ENCODE measurements around the gene SLC30A2. TPM values are rescaled to one million over a fixed set of nuclear protein-coding genes. Genes with fewer than 3 reads are reported as not detected.
A peak's percentile ranks its signal among the peaks of the same experiment; 100 is the strongest.

Gene SLC30A2
- total and polyA plus RNA-seq, 2 of the 13 experiments (the other 11 are each of a cell fraction or from before 2014, with no cell fraction given): not detected

- TF ChIP-seq TCF12 (IDR thresholded peaks at IDR 0.05) (no peak), TCF12 (CRISPR knock-in tag; IDR thresholded peaks at IDR 0.05) (no peak), ZNF513 (CRISPR knock-in tag; conservative IDR thresholded peaks at IDR 0.05) (no peak), ZNF558 (CRISPR knock-in tag; IDR thresholded peaks at IDR 0.05; ENCODE audit: borderline replicate concordance) (peak; percentile 37; the same call in 1 of the 2 replicates), FOXP1 (IDR thresholded peaks at IDR 0.05) (no peak), FOXP1 (CRISPR knock-in tag; IDR thresholded peaks at IDR 0.05) (no peak), ZSCAN20 (CRISPR knock-in tag; IDR thresholded peaks at IDR 0.05; ENCODE audit: borderline replicate concordance) (no peak), ZNF142 (CRISPR knock-in tag; IDR thresholded peaks at IDR 0.05) (no peak), PHF20 (CRISPR knock-in tag; IDR thresholded peaks at IDR 0.05) (no peak; the same call in 1 of the 2 replicates), ZNF883 (CRISPR knock-in tag; IDR thresholded peaks at IDR 0.05; ENCODE audit: not compliant biosample characterization) (no peak), PAF1 (CRISPR knock-in tag; IDR thresholded peaks at IDR 0.05) (no peak), RXRB (CRISPR knock-in tag; IDR thresholded peaks at IDR 0.05; ENCODE audit: borderline replicate concordance) (no peak), MAF1 (CRISPR knock-in tag; IDR thresholded peaks at IDR 0.05; ENCODE audit: borderline replicate concordance) (no peak), SAP130 (CRISPR knock-in tag; IDR thresholded peaks at IDR 0.05; ENCODE audit: low read depth) (no peak; the same call in 1 of the 2 replicates), RFXAP (CRISPR knock-in tag; IDR thresholded peaks at IDR 0.05; ENCODE audit: borderline replicate concordance) (no peak)
- TF ChIP-seq, protein P1, sequence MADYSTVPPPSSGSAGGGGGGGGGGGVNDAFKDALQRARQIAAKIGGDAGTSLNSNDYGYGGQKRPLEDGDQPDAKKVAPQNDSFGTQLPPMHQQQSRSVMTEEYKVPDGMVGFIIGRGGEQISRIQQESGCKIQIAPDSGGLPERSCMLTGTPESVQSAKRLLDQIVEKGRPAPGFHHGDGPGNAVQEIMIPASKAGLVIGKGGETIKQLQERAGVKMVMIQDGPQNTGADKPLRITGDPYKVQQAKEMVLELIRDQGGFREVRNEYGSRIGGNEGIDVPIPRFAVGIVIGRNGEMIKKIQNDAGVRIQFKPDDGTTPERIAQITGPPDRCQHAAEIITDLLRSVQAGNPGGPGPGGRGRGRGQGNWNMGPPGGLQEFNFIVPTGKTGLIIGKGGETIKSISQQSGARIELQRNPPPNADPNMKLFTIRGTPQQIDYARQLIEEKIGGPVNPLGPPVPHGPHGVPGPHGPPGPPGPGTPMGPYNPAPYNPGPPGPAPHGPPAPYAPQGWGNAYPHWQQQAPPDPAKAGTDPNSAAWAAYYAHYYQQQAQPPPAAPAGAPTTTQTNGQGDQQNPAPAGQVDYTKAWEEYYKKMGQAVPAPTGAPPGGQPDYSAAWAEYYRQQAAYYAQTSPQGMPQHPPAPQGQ (CRISPR knock-in tag; IDR thresholded peaks at IDR 0.05; ENCODE audit: borderline replicate concordance): no peak
- TF ChIP-seq, protein P2, sequence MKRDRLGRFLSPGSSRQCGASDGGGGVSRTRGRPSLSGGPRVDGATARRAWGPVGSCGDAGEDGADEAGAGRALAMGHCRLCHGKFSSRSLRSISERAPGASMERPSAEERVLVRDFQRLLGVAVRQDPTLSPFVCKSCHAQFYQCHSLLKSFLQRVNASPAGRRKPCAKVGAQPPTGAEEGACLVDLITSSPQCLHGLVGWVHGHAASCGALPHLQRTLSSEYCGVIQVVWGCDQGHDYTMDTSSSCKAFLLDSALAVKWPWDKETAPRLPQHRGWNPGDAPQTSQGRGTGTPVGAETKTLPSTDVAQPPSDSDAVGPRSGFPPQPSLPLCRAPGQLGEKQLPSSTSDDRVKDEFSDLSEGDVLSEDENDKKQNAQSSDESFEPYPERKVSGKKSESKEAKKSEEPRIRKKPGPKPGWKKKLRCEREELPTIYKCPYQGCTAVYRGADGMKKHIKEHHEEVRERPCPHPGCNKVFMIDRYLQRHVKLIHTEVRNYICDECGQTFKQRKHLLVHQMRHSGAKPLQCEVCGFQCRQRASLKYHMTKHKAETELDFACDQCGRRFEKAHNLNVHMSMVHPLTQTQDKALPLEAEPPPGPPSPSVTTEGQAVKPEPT (CRISPR knock-in tag; IDR thresholded peaks at IDR 0.05; ENCODE audit: low read depth): no peak
Observed at GRCh38 chr1:26035959-26036755, 9.8 kb downstream of the SLC30A2 start (continued).
